GM21576 (cell line): Measurements from ENCODE around the gene CYP3A5.
"Not testable (repeated sequence)": the region's sequence is repeated elsewhere in the genome, so short reads cannot be mapped to it uniquely, and the experiment has no call there.

Experiments used
- ATAC-seq: cut with Tn5 transposase; IDR thresholded peaks from one replicate; pipeline ENCODE4 v1.9.1; 2021; ENCODE audit warnings: mild to moderate bottlenecking, moderate library complexity; ENCODE audit not compliant: unreplicated experiment

Gene CYP3A5

DNA sequence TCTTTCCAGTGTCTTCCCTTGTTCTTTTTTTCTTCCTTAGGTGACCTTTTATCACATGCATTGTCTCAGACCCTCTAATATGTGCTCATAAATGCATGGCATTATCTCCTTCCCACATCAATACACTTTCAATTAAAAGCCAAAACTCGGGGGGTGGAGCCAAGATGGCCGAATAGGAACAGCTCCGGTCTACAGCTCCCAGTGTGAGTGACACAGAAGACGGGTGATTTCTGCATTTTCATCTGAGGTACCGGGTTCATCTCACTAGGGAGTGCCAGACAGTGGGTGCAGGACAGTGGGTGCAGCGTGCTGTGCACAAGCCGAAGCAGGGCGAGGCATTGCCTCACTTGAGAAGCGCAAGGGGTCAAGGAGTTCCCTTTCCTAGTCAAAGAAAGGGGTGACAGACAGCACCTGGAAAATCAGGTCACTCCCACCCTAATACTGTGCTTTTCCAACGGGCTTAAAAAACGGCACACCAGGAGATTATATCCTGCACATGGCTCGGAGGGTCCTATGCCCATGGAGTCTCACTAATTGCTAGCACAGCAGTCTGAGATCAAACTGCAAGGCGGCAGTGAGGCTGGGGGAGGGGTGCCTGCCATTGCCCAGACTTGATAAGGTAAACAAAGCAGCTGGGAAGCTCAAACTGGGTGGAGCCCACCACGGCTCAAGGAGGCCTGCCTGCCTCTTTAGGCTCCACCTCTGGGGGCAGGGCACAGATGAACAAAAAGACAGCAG is 6.2 kb upstream of the CYP3A5 start:
- ATAC-seq = not testable (repeated sequence)

DNA sequence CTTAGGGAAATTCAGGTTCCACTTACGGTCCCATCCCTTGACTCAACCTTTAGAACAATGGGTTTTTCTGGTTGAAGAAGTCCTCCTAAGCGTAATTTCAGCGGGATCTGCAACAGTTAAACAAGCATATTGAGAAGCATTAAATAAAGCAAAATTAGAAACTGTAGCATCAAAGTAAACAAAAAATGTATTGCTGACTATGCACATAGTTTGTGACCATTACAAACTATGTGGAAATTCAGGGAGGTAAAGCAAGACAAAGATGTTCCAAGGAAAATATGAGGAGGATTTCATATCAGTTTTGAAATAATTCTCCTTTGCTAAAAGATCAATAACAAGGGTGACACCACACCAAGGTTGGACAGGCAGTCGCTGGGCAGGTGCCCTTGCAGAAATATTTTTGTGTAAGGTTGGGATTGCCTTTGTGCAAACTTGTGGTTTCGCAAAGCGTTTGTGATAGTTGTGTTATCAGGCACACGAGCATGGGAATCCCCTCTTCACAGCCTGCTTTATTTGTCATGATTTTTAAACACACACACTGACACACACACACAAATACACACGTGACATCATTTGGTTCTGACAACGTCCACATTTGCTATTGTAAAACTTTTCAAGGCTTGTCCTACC is 5.4 kb upstream of the CYP3A5 start:
- no peak for ATAC-seq

DNA sequence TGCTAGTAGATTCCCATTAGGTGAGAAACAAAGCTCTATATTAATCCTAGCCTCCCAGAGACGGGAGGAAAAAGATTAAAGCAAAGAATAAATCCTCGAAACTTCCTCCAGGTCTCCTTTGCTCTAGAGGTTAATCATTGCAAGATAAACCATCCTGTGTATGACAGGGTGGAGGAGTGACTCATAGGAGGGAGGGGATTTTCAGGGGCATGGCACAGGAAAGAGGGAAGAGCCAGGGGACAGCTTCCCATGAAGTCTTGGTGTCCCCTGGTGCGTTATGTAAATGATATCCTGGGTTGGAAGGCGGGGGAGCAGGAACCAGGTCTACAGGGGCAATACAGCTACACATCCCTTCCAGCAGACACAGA is 780 bp downstream of the CYP3A5 start:
- ATAC-seq = no peak

DNA sequence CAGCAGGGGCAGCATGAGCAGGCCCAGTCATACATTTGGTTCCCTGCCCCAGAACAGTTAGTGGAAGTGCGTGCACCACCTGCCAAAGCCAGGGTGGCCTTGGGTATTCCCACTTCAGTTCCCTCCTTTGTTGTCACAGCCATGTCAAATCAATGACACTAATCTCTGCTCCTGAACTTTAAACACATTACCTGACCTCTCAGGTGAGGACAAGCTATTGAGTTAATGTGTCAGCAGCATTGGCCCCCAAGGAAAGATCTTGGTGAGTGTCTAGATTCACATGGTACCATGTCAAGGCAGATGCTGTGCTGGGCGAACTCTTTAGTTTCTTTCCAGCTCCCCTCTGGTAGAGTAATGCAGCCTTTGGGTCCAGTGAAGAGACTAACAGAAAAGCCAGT is 2.1 kb downstream of the CYP3A5 start:
- ATAC-seq = no peak

DNA sequence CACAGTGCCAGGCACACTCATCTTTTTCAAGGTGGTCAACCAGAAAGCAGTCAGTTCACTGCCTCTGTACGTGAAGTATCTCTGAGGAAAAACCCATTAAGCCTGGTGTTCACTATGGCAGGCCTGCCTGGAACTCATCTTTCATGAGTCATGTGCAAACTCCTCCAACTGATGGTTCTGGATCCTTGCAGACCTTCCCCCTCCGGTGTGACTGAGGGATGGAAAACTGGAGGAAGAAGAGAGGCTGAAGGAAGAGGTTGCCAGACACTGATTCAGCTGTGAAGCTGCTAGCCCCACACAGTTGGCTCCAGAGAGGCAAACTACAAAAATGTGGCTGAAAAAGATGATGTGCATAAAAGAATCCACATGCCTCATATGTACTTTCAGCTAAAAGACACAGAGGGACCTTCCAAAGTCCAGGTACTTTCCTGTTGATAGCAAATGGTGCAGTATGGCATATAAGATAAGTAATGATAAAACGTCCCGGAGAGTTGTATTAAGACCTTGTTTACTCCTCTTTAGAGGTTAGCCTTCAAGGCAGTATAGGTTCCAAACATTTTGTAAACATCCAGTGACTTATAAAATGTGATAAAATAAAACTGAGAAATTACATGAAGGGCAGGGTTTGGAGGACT is 2.7 kb downstream of the CYP3A5 start:
- no peak for ATAC-seq

DNA sequence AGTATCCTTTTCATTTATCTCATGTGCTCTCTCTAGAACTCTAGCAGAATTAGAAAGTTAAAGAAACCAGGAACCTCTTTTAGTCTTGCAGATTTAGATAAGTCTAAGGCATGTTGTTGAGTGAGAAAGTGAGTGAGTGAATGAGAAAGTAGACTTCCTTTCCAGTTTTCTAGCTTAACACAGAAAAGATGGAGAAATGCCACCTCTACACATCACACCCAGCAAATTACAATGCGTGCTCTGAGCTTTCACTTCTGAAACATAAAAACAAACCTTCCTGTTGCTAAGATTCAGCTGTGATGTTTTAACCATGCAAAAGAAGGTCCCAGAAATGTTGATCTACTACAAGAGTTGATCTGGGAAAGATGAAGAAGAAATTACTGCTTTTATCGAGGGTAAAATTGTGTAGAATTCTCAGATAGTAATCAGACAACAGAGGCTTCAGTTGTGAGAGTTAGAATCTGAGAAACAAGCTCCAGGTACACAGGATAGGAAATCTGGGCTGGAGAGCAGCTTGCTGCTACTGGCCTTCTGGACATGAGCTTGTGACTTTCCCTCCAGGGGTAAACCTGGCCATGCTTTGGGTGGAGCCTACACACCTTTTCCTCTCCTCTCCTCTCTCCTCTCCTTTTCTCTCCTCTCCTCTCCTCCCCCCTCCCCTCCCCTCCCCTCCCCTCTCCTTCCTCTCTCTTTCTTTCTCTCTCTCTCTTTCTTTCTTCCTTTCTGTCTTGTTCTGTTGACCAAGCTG is 4.6 kb downstream of the CYP3A5 start:
- ATAC-seq = no peak

DNA sequence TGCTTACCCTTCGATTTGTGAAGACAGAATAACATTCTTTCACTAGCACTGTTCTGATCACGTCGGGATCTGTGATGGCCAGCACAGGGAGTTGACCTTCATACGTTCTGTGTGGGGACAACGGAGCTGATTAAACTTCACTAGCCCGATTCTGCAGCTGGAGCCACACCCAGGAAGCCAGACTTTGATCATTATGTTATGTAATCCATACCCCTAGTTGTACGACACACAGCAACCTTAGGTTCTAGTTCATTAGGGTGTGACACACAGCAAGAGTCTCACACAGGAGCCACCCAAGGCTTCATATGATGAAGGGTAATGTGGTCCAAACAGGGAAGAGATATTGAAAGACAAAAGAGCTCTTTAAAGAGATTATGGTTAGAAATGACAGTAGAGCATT is 7.2 kb downstream of the CYP3A5 start:
- no peak for ATAC-seq

DNA sequence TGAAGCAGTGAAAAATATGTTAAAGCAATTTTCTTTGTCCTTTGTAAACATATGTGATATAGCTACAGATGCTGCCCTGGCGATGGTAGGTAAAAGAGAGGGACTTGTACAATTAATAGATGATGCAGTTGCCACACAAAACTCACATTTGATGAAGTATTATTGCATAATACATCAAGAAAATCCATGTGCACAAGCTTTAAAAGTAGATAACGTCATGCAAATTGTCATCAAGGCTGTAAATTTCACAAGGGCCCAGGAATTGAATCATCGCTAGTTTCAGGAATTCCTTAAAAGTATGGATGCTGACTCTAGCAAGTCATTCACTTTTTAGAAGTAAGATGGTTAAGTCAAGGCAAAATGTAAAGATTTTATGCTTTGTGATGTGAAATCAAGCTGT is 10.0 kb downstream of the CYP3A5 start:
- no peak for ATAC-seq

DNA sequence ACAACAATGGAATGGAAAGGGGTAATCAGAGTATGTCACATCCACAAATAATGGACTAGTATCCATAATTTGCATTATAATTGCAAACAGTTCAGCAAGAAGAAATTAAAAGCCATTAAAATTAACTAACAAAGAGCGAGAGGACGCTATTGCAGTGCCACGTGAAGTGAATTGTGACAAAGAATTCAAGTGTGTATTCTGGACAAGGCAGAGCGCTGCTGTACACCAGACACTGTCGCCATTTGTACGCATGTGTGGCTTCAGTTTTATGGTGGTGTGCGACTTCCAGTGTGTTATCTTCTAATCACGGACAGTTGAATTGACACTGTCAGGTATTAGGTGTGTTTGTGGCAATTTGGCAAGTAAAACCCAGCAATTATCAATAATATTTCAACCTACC is 11.3 kb downstream of the CYP3A5 start:
- no peak for ATAC-seq

DNA sequence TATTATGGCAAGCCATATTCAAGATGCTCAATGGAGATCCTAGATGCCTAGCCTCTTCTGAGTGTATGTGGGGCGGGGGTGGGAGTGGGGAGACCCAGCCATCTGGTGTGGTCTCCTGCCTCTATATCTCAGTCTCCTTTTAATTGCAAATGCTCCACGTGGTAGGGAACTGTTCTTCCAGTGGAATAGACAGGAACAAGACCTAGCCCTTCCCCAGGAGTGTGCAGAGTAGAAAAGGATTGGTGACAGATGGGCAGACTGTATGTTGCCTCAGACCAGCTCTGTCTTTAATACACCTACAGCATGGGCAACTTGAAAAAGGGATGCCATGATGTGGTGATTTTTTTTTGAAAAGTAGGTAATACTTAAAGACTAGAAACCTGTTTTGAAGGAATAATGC is 12.6 kb downstream of the CYP3A5 start:
- no peak for ATAC-seq

DNA sequence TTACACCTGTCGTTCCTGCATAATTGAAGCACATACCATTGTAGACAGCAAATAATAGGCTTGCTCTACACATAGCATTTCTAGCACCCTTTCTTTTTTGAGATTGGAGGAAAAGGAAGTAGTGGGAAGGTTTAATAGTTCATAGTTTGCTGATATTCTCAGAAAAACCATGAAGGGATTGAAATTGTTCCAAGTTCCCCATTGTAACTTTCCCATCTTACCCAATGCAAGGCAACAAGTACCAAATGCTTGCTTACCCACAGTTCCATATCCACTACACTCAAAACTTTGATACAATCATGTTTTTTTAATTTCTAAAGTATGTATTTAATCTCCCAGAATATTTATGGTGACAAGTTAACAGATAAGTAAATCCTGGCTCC is 13.8 kb downstream of the CYP3A5 start:
- ATAC-seq = no peak

DNA sequence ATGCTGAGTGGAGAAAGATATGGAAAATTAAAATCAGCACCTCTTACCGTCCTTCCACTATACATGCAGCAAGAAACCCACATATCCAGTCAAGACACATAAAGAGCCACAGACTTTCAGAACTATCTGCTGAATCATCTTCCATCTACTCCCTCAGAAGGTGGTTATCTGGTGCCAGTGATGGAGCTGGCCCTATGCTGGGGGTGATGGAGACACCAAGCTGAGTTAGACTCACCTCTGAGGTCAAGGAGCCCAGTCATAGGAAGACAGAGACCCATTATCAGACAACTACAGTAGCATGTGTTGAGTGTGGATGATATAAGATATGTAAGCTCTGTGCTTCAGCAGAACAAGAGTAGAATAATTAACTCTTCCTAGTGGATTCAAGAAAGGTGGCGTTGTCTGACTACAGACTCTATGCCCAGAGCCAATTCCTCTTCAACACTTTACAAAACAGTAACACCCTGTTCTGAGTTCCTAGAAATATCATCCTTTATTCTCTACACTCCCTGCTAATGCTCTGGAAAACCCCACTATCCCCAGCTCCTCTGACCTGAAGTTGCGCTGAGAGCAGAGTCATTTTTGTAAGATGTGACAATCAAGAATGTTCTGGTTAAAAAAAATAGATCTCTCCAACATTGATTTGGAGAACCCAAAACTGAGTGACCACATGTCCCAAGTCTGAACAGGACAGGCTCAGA is 14.3 kb downstream of the CYP3A5 start:
- no peak for ATAC-seq

DNA sequence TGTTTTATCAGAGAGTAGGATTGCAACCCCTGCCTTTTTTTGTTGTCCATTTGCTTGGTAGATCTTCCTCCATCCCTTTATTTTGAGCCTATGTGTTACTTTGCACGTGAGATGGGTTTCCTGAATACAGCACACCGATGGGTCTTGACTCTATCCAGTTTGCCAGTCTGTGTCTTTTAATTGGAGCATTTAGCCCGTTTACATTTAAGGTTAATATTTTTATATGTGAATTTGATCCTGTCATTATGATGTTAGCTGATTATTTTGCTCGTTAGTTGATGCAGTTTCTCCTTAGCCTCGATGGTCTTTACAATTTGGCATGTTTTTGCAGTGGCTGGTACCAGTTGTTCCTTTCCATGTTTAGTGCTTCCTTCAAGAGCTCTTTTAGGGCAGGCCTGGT is 21.9 kb downstream of the CYP3A5 start:
- ATAC-seq = not testable (repeated sequence)

DNA sequence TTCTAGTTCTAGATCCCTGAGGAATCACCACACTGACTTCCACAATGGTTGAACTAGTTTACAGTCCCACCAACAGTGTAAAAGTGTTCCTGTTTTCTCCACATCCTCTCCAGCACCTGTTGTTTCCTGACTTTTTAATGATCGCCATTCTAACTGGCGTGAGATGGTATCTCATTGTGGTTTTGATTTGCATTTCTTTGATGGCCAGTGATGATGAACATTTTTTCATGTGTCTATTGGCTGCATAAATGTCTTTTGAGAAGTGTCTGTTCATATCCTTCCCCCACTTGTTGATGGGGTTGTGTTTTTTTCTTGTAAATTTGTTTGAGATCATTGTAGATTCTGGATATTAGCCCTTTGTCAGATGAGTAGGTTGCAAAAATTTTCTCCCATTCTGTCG is 25.2 kb downstream of the CYP3A5 start:
- not testable (repeated sequence) for ATAC-seq

DNA sequence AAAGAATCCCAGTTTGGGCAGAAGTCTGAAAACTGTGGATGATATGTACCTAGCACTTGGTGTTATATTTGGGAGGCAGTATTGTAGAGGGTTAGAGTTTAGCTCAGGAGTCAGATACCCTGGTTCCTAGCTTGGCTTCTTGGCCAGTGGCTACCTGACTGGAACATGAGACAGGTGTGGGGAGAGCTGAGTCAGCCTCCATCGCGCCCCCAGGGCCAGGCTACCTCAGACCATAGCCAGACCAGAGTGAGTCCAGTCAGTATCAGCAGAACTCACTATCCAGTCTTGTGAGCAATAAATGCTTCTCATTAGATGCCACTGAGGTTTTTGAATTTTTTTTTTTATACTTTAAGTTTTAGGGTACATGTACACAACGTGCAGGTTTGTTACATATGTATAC is 26.0 kb downstream of the CYP3A5 start:
- ATAC-seq = no peak

DNA sequence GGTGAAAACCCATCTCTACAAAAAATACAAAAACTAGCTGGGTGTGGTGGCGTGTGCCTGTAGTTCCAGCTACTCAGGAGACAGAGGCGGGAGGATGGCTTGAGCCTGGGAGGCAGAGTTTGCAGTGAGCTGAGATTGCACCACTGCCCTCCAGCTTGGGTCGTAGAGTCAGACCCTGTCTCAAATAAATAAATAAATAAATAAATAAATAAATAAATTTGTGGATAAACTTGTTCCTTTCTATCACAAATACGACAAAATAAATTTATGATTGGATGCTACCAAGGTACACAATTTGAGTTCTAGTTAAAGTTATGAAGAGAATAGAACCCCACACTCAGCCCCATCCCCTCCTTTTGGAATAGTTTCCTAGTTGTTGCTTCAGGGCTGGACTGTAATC is 26.5 kb downstream of the CYP3A5 start:
- ATAC-seq = not testable (repeated sequence)

DNA sequence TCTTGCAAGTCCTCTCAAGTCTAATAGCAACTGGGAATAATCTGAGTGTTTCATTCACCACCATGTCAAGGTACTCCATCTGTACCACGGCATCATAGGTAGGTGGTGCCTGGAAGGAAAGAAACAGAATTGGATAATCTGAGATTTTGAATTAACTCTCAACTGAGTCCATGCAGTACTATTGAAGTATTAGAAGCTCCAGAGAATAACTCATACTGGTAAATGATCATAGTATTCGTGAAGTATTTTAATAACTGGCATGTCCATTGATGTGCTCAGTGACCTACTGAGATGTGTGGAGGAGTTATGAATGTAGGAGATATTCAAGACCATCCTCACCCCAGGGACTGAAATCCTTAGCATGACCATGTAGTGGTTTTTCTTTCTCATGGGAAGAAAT is 27.1 kb downstream of the CYP3A5 start:
- ATAC-seq = no peak

DNA sequence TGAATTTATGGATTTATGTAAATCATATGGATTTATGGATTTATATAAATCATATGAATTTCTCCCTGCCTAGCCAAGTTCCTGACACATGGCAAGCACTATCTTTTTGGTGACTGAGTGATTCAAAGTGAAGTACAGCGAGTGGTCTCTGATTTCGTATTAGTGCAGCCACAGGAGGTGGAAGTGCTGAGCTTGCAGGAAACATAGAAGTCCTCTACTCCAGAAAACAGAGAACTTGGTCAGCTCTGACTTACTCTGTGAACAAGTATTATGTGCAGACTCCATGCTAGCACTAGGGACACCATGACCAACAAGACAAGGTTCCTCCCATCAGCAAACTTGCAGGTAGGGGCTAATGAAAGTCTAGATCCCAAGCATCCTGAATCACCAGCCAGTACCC is 28.5 kb downstream of the CYP3A5 start:
- ATAC-seq = no peak

DNA sequence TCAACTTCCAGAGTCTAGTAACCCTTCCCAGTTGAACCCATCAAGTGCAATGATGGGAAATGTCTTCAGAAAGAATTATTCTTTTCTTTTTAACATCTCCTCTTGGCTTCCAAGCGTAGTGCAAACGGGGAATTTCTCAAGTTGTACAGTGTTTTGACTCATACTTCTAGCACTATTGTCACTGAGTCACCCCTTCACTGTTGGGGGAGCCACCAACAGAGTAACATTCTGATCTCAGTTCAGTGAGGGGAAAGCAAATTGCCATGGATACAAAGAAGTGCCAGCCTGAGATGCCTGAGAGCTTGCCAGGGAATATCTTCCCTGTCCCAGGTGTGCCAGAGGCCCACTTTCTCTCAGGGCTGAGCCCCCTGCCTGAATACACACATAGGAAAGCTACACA is 31.0 kb downstream of the CYP3A5 start:
- no peak for ATAC-seq

DNA sequence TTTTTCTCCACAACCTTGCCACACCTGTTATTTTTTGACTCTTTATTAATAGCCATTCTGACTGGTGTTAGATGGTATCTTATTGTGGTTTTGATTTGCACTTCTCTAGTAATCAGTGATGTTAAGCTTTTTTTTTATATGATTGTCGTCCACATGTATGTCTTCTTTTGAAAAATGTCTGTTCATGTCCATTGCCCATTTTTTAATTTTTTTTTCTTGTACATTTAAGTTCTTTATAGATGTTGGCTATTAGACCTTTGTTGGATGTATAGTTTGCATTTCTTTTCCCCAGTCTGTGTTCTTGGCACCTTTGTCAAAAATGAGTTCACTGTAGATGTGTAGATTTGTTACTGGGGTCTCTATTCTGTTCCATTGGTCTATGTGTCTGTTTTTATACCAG is 34.2 kb downstream of the CYP3A5 start:
- no peak for ATAC-seq

DNA sequence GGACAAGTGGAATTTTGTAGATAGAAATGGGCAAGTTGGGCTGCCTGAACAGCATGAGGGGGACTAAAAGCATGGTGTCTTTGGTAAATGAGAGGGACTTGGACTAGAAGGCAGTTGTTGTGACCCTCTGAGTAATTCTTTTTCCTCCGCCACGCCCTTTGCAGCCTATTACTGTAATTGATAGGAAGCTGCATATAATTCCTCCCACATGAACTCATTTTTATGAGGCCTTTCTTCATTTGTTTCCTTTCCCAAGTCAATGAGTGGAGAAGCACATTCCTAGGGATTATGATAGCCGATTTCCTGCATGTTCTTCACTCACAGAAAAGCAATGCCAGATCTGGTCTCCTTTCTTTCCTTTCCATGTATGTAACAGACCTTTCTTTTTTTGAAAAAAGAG is 35.4 kb downstream of the CYP3A5 start:
- no peak for ATAC-seq
